ENCODE measurements around the gene SLC12A5.

DNA sequence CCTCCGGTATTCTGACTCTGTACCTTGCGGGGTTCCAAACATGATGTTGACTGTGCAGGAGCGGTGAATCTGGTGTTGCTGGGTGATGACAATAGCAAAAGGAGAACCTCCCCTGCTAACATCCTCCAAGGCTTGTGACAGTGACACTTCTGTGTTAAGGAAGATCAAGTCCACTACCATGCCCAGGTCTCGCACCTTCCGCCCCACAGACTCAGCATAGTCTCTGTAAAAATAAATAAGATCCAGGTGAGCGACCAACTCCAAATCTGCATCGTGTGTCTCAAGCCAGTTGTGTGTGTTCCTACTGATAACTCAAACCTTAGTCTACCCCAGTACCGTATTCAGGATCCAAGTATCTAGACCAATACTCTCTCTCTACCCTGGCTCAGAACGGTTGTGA lies 36.0 kb downstream of the SLC12A5 start:
- TF ChIP-seq, protein P1, sequence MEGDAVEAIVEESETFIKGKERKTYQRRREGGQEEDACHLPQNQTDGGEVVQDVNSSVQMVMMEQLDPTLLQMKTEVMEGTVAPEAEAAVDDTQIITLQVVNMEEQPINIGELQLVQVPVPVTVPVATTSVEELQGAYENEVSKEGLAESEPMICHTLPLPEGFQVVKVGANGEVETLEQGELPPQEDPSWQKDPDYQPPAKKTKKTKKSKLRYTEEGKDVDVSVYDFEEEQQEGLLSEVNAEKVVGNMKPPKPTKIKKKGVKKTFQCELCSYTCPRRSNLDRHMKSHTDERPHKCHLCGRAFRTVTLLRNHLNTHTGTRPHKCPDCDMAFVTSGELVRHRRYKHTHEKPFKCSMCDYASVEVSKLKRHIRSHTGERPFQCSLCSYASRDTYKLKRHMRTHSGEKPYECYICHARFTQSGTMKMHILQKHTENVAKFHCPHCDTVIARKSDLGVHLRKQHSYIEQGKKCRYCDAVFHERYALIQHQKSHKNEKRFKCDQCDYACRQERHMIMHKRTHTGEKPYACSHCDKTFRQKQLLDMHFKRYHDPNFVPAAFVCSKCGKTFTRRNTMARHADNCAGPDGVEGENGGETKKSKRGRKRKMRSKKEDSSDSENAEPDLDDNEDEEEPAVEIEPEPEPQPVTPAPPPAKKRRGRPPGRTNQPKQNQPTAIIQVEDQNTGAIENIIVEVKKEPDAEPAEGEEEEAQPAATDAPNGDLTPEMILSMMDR (conservative IDR thresholded peaks at IDR 0.05; ENCODE audit: low read length) = no peak
- no peak for TF ChIP-seq EZH2phosphoT487 (IDR thresholded peaks at IDR 0.05; ENCODE audit: borderline replicate concordance, low read depth, low read length)
